ENCODE measurements around the gene TAS2R7.

TAS2R7 gene

GRCh38 chr12:10851243-10851858 lies 48.9 kb upstream of the TAS2R7 start (continued):
- no peak for TF ChIP-seq ZNF529 (tag by site-specific recombination; IDR thresholded peaks at IDR 0.05; ENCODE audit: insufficient replicate concordance)
- no peak for TF ChIP-seq ZNF354C (tag by site-specific recombination; IDR thresholded peaks at IDR 0.05; ENCODE audit: borderline replicate concordance, low read depth)
- TF ChIP-seq IKZF3 (tag by site-specific recombination; IDR thresholded peaks at IDR 0.05): no peak
- TF ChIP-seq BCL11A (tag by site-specific recombination; IDR thresholded peaks at IDR 0.05; ENCODE audit: low read depth): no peak
- TF ChIP-seq ZFP69B (tag by site-specific recombination; IDR thresholded peaks at IDR 0.05): no peak
- TF ChIP-seq ZNF18 (tag by site-specific recombination; IDR thresholded peaks at IDR 0.05): no peak
- TF ChIP-seq ZNF324 (tag by site-specific recombination; IDR thresholded peaks at IDR 0.05): no peak
- TF ChIP-seq ZNF571 (tag by site-specific recombination; IDR thresholded peaks at IDR 0.05): no peak
- no peak for TF ChIP-seq ZNF133 (tag by site-specific recombination; IDR thresholded peaks at IDR 0.05)
- no peak for TF ChIP-seq ZNF311 (tag by site-specific recombination; IDR thresholded peaks at IDR 0.05; ENCODE audit: borderline replicate concordance)
- TF ChIP-seq ZNF114 (tag by site-specific recombination; IDR thresholded peaks at IDR 0.05): no peak

- CTCF ChIA-PET: no interaction called here
- no peaks in the 10 kb centered on the region for H3K4me1 ChIP-seq (ENCODE audit: control insufficient read depth, insufficient read depth, low read length)
- TF ChIP-seq ELK4 (IDR thresholded peaks at IDR 0.05; ENCODE audit: borderline replicate concordance, low read depth, low read length): no peak
- no peak for TF ChIP-seq ZNF530 (tag by site-specific recombination; IDR thresholded peaks at IDR 0.05; ENCODE audit: low read depth)
- TF ChIP-seq ZNF510 (tag by site-specific recombination; IDR thresholded peaks at IDR 0.05; ENCODE audit: insufficient replicate concordance): no peak
- no peak for TF ChIP-seq ZNF362 (tag by site-specific recombination; IDR thresholded peaks at IDR 0.05)
- no peak for TF ChIP-seq ZNF548 (tag by site-specific recombination; IDR thresholded peaks at IDR 0.05)
- TF ChIP-seq ZNF529 (tag by site-specific recombination; IDR thresholded peaks at IDR 0.05; ENCODE audit: insufficient replicate concordance): no peak
- TF ChIP-seq ZNF555 (tag by site-specific recombination; conservative IDR thresholded peaks at IDR 0.05): no peak
- no peak for TF ChIP-seq ZNF398 (tag by site-specific recombination; IDR thresholded peaks at IDR 0.05)
- TF ChIP-seq ZNF768 (tag by site-specific recombination; IDR thresholded peaks at IDR 0.05): no peak
- no peak for TF ChIP-seq ZNF558 (tag by site-specific recombination; IDR thresholded peaks at IDR 0.05)
- no peaks in the 10 kb centered on the region for H3K9me3 ChIP-seq (ENCODE audit: control insufficient read depth, insufficient read depth, low read depth, low read length)
- no peak within 1 kb of the TSS for H3K4me3 ChIP-seq (ENCODE audit: low read depth, low read length)
- H3K27ac ChIP-seq (ENCODE audit: extremely low read depth, low read depth, low read length): no peak within 1 kb of the TSS
- POLR2A ChIA-PET: no interaction called here
- no peaks in the 10 kb centered on the region for H3K36me3 ChIP-seq (ENCODE audit: control insufficient read depth in 2 of 2, insufficient read depth in 1 of 2, low read length in 2 of 2)
These were observed 47.0 kb upstream of the TAS2R7 start, which contains the start of gene PRR4 for GRCh38 chr12:10849425-10849878. TSS of gene PRR4 (minus strand) at chr12:10849475. CDS start at chr12:10849437, 38 bp downstream.
